HCT116 (cell line): Measurements from ENCODE around the gene ACTL10.

Source experiments
- CEBPB ChIP-seq: IDR thresholded peaks from 2 replicates; pipeline ENCODE4 v1.6.1; 2012; ENCODE audit warnings: low read depth
- CTCF ChIP-seq, 3 experiments: fragments of 200-600 bp in 1 of 3; sonication (generic) in 1 of 3; IDR thresholded peaks in 2 of 3; conservative IDR thresholded peaks in 1 of 3; 2 replicates each; pipeline ENCODE4 v1.5.1; 2012 to 2017; ENCODE audit warnings: low read depth in 2 of 3, low read length in 2 of 3, antibody characterized with exemption in 1 of 3, borderline replicate concordance in 1 of 3, control low read depth in 1 of 3, mild to moderate bottlenecking in 1 of 3, mixed read lengths in 1 of 3, mixed run types in 1 of 3, moderate library complexity in 1 of 3; ENCODE audit not compliant: insufficient read depth in 1 of 3
- EZH2phosphoT487 ChIP-seq: fragments of 200-600 bp; IDR thresholded peaks from 2 replicates; pipeline ENCODE4 v1.6.1; 2018; ENCODE audit warnings: antibody characterized with exemption, borderline replicate concordance
- POLR2A ChIP-seq: IDR thresholded peaks from 2 replicates; pipeline ENCODE4 v1.7.0; 2011; ENCODE audit warnings: borderline replicate concordance; ENCODE audit not compliant: insufficient read depth, insufficient read length; ENCODE audit errors: extremely low read depth
- REST ChIP-seq: IDR thresholded peaks from 2 replicates; pipeline ENCODE4 v1.6.1; 2012; ENCODE audit warnings: low read depth
- SRF ChIP-seq: IDR thresholded peaks from 2 replicates; pipeline ENCODE4 v1.6.1; 2012; ENCODE audit warnings: low read depth

GRCh38 chr20:33664085-33664761 lies 2.5 kb upstream of the ACTL10 start:
- TF ChIP-seq REST = no peak
- no peak for TF ChIP-seq CTCF (IDR thresholded peaks at IDR 0.05 in 2 of 3, conservative IDR thresholded peaks at IDR 0.05 in 1 of 3; ENCODE audit: borderline replicate concordance in 1 of 3, insufficient read depth in 1 of 3, low read depth in 2 of 3, low read length in 2 of 3)
- no peak for TF ChIP-seq SRF
- no peak for TF ChIP-seq POLR2A
- no peak for TF ChIP-seq EZH2phosphoT487
- TF ChIP-seq CEBPB = no peak
